ENCODE results near the gene TAS2R30.

DNA sequence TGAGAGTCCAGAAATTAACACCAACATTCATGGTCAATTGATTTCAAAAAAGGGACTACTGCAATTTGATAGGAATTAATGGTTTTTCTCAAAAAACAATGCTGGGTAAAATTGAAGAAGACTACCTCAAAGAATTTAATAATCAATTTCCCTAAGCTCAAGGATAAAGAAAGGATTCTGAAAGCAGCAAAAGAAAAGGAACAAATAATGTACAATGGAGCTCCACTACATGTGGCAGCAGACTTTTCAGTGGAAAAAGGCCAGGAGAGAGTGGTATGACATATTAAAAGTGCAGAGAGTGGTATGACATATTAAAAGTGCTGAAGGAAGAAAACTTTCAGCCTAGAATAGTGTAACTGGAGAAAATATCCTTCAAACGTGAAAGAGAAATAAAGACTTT, 26.7 kb downstream of the TAS2R30 start:
- TF ChIP-seq POLR2A (IDR thresholded peaks at IDR 0.05; ENCODE audit: low read depth, low read length): no peak
- TF ChIP-seq POLR2AphosphoS5 (IDR thresholded peaks at IDR 0.05; ENCODE audit: low read depth, low read length): no peak
- no peak for TF ChIP-seq TAF1 (IDR thresholded peaks at IDR 0.05; ENCODE audit: borderline replicate concordance, low read depth, low read length)

All from GM12892 (cell line).